ENCODE results near the gene BABAM2. TPM values are rescaled to one million over a fixed set of nuclear protein-coding genes. Genes with fewer than 3 reads are reported as not detected.

Gene BABAM2
- total and polyA plus RNA-seq, 2 experiments from 2014 or later = 17.8 to 21.5 TPM

- no peaks in the 10 kb centered on the region for H3K79me2 ChIP-seq (replicated peaks; ENCODE audit: insufficient read depth)
- H2AFZ ChIP-seq = no peak overlapping the region
- TF ChIP-seq CREB1 (CRISPR knock-in tag; IDR thresholded peaks at IDR 0.05; ENCODE audit: low read depth) = no peak
- TF ChIP-seq EZH2 (IDR thresholded peaks at IDR 0.05; ENCODE audit: low read depth, unreplicated experiment) = no peak
- no peak for TF ChIP-seq ZNF331 (CRISPR knock-in tag; IDR thresholded peaks at IDR 0.05; ENCODE audit: low read depth)
- TF ChIP-seq ZNF462 (CRISPR knock-in tag; IDR thresholded peaks at IDR 0.05) = no peak
- TF ChIP-seq STAT1 (IDR thresholded peaks at IDR 0.05; ENCODE audit: unreplicated experiment) = no peak
- no peak for TF ChIP-seq REST (IDR thresholded peaks at IDR 0.05; ENCODE audit: unreplicated experiment)
- no peak for TF ChIP-seq EZH2phosphoT487 (IDR thresholded peaks at IDR 0.05; ENCODE audit: unreplicated experiment)
- TF ChIP-seq ZNF114 (CRISPR knock-in tag; IDR thresholded peaks at IDR 0.05) = no peak
- TF ChIP-seq JUNB (IDR thresholded peaks at IDR 0.05; ENCODE audit: unreplicated experiment) = no peak
- TF ChIP-seq POLR2AphosphoS5 (IDR thresholded peaks at IDR 0.05; ENCODE audit: low read depth) = no peak
- TF ChIP-seq CTCF (conservative IDR thresholded peaks at IDR 0.05; ENCODE audit: low read depth in 2 of 2) = no peak
- H3K36me3 ChIP-seq (ENCODE audit: insufficient read depth) = no peaks in the 10 kb centered on the region
- ATAC-seq (no peak), DNase-seq (ENCODE audit: low spot score) (no peak)
- no peak overlapping the region for H3K4me2 ChIP-seq
- Mint-ChIP-seq H3K9me3 (no peaks in the 10 kb centered on the region), H3K36me3 (ENCODE audit: low read depth) (no peaks in the 10 kb centered on the region), H3K27ac (no peak overlapping the region), H3K4me1 (no peaks in the 10 kb centered on the region), H3K27me3 (ENCODE audit: insufficient read depth, low read depth, poor library complexity) (no peaks in the 10 kb centered on the region), H3K4me3 (no peak overlapping the region)
- no peaks in the 10 kb centered on the region for H3K9me2 ChIP-seq (ENCODE audit: insufficient read depth)
- H3K4me3 ChIP-seq = no peak overlapping the region
- no peaks in the 10 kb centered on the region for H3F3A ChIP-seq (replicated peaks; ENCODE audit: low read depth)
- H3K27me3 ChIP-seq (ENCODE audit: insufficient read depth) = no peaks in the 10 kb centered on the region
- no peaks in the 10 kb centered on the region for H4K20me1 ChIP-seq (replicated peaks; ENCODE audit: insufficient read depth)
- H3K27ac ChIP-seq (ENCODE audit: low read depth) = no peak overlapping the region
- no peaks in the 10 kb centered on the region for H3K4me1 ChIP-seq (ENCODE audit: insufficient read depth)
Measured at GRCh38 chr2:28103611-28104010, 213.1 kb downstream of the BABAM2 start.
